Measurements from ENCODE around the gene TNFAIP8L3. TPM values are rescaled to one million over a fixed set of nuclear protein-coding genes. Genes with fewer than 3 reads are reported as not detected.

The TNFAIP8L3 gene
- total and polyA plus RNA-seq, 7 donors, result 0.52 to 47.3 (median 0.78) TPM

DNA sequence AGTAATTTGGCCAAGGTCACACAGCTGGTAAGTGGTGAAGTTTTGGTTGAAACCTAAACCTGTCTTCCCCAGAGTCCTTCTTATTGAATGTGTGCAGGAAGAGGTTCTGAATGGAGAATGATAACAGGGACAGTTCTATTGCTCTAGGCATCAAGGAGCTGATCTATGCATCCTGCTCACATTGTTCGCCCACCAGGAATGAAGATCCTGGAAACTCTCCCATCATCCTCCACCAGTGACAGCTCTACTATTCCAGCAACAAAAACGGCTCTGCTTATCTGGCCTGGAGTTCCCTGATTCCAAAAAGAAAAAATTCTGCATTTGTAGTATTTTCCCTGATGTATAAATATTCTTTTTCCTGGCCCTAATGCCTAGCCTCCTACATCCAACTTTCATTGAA, 16.4 kb upstream of the TNFAIP8L3 start:
- TF ChIP-seq, protein P1, sequence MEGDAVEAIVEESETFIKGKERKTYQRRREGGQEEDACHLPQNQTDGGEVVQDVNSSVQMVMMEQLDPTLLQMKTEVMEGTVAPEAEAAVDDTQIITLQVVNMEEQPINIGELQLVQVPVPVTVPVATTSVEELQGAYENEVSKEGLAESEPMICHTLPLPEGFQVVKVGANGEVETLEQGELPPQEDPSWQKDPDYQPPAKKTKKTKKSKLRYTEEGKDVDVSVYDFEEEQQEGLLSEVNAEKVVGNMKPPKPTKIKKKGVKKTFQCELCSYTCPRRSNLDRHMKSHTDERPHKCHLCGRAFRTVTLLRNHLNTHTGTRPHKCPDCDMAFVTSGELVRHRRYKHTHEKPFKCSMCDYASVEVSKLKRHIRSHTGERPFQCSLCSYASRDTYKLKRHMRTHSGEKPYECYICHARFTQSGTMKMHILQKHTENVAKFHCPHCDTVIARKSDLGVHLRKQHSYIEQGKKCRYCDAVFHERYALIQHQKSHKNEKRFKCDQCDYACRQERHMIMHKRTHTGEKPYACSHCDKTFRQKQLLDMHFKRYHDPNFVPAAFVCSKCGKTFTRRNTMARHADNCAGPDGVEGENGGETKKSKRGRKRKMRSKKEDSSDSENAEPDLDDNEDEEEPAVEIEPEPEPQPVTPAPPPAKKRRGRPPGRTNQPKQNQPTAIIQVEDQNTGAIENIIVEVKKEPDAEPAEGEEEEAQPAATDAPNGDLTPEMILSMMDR (IDR thresholded peaks at IDR 0.05), result no peak
- H3K27me3 ChIP-seq (ENCODE audit: insufficient read depth in 3 of 3, low read length in 2 of 3), result no peaks in the 10 kb centered on the region
- no peak overlapping the region for H3K27ac ChIP-seq

DNA sequence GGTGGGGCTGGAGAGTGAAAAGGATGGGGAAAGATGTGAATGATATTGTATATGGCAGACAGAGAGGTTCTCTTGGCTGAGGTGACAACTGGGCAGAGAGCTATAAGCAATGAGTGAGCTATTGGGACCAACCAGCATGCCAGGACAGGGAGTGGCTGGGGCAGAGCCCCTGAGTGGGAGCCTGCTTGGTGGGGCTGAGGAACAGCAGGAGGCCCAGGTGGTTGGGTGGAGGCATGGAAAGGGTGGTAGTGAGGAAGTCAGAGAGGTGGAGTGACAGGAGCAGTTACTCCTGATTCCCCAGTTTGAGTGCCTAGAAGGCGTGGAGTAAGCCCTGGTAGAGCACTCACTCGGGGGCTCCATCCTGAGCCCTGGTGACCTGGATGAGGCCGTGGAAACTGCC, 15.5 kb upstream of the TNFAIP8L3 start:
- intact Hi-C loops (cut with DNase I), result no loop called here
- H3K27ac ChIP-seq, result no peak overlapping the region

More for the DNA sequence above, 16.4 kb upstream of the TNFAIP8L3 start:
- no peak overlapping the region for H3K4me3 ChIP-seq
- ATAC-seq, result no peak
- WGBS, 3 donors, result 71 to 76% (median 72%) methylated on average over 2 of the region's 2 CpGs
- no peaks in the 10 kb centered on the region for H3K4me1 ChIP-seq
- no peaks in the 10 kb centered on the region for H3K9me3 ChIP-seq
- H3K36me3 ChIP-seq (ENCODE audit: insufficient read depth in 1 of 2, low read depth in 1 of 2), result no peaks in the 10 kb centered on the region
- intact Hi-C loops (cut with DNase I), result no loop called here
- no peak for DNase-seq

DNA sequence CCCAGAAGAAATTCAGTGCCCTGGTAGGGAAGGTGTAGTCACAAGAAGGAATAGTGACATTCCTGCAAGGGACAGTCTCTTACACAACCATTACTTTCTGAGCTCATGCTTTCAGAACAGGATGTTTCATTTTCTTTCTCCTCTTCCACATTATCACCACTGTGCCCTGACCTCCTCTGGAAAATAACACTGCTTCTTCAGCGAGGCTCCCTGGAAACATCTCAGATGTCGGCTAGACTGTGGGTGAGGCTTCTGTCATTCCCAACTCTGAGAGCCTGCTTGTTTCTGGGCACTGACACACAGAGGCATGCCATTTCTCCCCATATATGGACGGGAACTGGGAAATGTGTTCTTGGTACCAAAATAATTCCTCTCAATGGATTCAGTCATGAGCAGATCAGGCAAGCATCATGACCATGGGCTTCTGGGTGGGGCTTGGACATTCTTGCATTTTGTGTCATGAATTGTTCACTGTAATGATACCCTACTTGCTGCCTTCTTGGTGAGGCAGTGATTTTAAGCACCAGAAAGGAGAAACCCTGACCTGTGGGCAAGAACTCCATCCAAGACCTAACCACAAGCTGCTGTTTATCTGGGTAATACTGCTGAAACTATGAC, 14.3 kb upstream of the TNFAIP8L3 start:
- Histone ChIP-seq H3K4me3 (no peak overlapping the region), H3K36me3 (ENCODE audit: insufficient read depth in 1 of 2, low read depth in 1 of 2) (no peaks in the 10 kb centered on the region), H3K4me1 (no peaks in the 10 kb centered on the region), H3K27me3 (ENCODE audit: insufficient read depth in 3 of 3, low read length in 2 of 3) (no peaks in the 10 kb centered on the region), H3K27ac (no peak overlapping the region), H3K9me3 (no peaks in the 10 kb centered on the region)
- TF ChIP-seq, protein P1 (IDR thresholded peaks at IDR 0.05), result no peak
- no peak for DNase-seq
- WGBS, 3 donors, result 22 to 27% (median 23%) methylated on average over 3 of the region's 3 CpGs
- intact Hi-C loops (cut with DNase I), result no loop called here
- ATAC-seq, result peak in 2 of 4 donors; percentile 54

More for the DNA sequence above, 15.5 kb upstream of the TNFAIP8L3 start:
- Histone ChIP-seq H3K36me3 (ENCODE audit: insufficient read depth in 1 of 2, low read depth in 1 of 2) (no peaks in the 10 kb centered on the region), H3K27me3 (ENCODE audit: insufficient read depth in 3 of 3, low read length in 2 of 3) (no peaks in the 10 kb centered on the region), H3K9me3 (no peaks in the 10 kb centered on the region), H3K4me3 (no peak overlapping the region), H3K4me1 (no peaks in the 10 kb centered on the region)
- DNase-seq (no peak), ATAC-seq (no peak)
- TF ChIP-seq, protein P1 (IDR thresholded peaks at IDR 0.05), result no peak
- WGBS, 3 donors, result 94 to 100% (median 97%) methylated on average over 3 of the region's 3 CpGs

DNA sequence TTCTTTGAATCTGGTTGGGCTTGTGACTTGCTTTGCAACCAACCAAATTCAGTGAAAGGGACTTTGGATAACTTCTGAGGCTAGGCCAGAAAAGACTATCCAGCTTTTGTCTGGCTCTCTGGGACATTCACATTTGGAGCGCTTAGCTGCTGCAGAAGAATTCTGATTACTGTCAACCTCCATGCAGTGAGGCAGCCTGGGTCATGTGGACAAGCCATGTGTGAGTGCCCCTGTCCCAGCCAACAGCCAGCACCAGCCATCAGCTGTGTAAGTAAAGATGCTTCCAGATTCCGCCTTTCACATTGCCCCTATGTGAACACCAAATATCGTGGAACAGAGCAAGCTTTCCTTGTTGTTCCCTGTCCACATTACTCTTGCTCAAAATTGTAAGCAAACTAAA, 12.9 kb upstream of the TNFAIP8L3 start:
- Histone ChIP-seq H3K36me3 (ENCODE audit: insufficient read depth in 1 of 2, low read depth in 1 of 2) (no peaks in the 10 kb centered on the region), H3K4me3 (no peak overlapping the region), H3K27ac (no peak overlapping the region), H3K27me3 (ENCODE audit: insufficient read depth in 3 of 3, low read length in 2 of 3) (no peaks in the 10 kb centered on the region), H3K4me1 (no peaks in the 10 kb centered on the region), H3K9me3 (no peaks in the 10 kb centered on the region)
- intact Hi-C loops (cut with DNase I), result no loop called here
- TF ChIP-seq, protein P1 (IDR thresholded peaks at IDR 0.05), result no peak
- DNase-seq (no peak), ATAC-seq (no peak)
- WGBS, 3 donors, result 91 to 94% (median 92%) methylated on average over 3 of the region's 3 CpGs

DNA sequence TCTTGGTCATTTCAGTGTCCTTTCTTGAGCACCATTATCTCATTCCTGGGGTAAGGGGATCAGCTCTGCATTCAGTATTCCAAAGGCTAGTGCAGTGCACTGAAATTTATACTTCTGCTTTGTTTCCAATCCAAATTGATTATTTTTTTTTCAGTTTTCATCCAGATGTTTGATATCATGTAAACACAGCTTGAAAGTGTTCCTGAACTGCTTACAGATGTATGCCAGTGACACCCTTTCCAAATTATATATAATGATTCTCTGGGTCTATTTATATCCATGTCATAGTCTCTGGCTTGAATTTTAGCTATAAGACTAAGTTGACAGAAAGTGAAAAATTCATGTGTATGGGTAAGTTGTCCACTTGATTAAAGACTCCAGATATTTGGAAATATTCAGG, 11.8 kb upstream of the TNFAIP8L3 start:
- no peak for DNase-seq

More for the DNA sequence above, 11.8 kb upstream of the TNFAIP8L3 start:
- no peak for ATAC-seq
- TF ChIP-seq, protein P1 (IDR thresholded peaks at IDR 0.05), result no peak
- no peaks in the 10 kb centered on the region for H3K9me3 ChIP-seq
- H3K27me3 ChIP-seq (ENCODE audit: insufficient read depth in 3 of 3, low read length in 2 of 3), result no peaks in the 10 kb centered on the region
- H3K4me3 ChIP-seq, result no peak overlapping the region
- H3K27ac ChIP-seq, result no peak overlapping the region
- intact Hi-C loops (cut with DNase I), result no loop called here
- no peaks in the 10 kb centered on the region for H3K4me1 ChIP-seq
- H3K36me3 ChIP-seq (ENCODE audit: insufficient read depth in 1 of 2, low read depth in 1 of 2), result no peaks in the 10 kb centered on the region

All from psoas muscle (tissue), 8 donors.